PC-3 (cell line): Measurements from ENCODE around the gene RINL. TPM values are rescaled to one million over a fixed set of nuclear protein-coding genes. Genes with fewer than 3 reads are reported as not detected.

ENCODE experiments used
- ATAC-seq: fragments of 200-7000 bp; cut with Tn5 transposase; 2 replicates; pipeline ENCODE4 v1.9.1; 2020; ENCODE audit warnings: mild to moderate bottlenecking, moderate library complexity
- BruUV-seq: library from RNA; stranded (reverse); fragments of 400-500 nt; replicated peaks from 2 replicates; lab custom pipeline; 2021; lab: Mats Ljungman, UMichigan
- CTCF ChIA-PET: fragments of 300-600 bp; sonication (Branson Sonifier 250); formaldehyde crosslinking; loops from one replicate; lab custom pipeline; 2022; ENCODE audit warnings: antibody characterized with exemption; lab: Charles Lee
- POLR2A ChIA-PET: fragments of 300-600 bp; sonication (Branson Sonifier 250); formaldehyde crosslinking; loops from one replicate; lab custom pipeline; 2022; ENCODE audit warnings: antibody characterized with exemption; ENCODE audit not compliant: unreplicated experiment; lab: Charles Lee
- DNase-seq: peaks from one replicate; pipeline ENCODE4 v3.0.0-alpha.2; 2015
- H2AFZ ChIP-seq: fragments of 300-600 bp; sonication (generic); 2 replicates; pipeline ENCODE4 v1.6.0; 2016; ENCODE audit warnings: antibody characterized with exemption, low read length
- H3F3A ChIP-seq: fragments of 300-600 bp; sonication (generic); one replicate; pipeline ENCODE4 v1.6.0; 2017; ENCODE audit warnings: antibody characterized with exemption, low read length, control low read depth, mild to moderate bottlenecking; ENCODE audit not compliant: unreplicated experiment
- H3K27ac ChIP-seq: fragments of 300-600 bp; sonication (generic); 2 replicates; pipeline ENCODE4 v1.5.1; 2016; ENCODE audit warnings: mild to moderate bottlenecking, low read length
- H3K27me3 ChIP-seq: fragments of 300-600 bp; sonication (generic); 2 replicates; pipeline ENCODE4 v1.6.1; 2016; ENCODE audit warnings: low read length, mixed read lengths
- H3K36me3 ChIP-seq: fragments of 300-600 bp; sonication (generic); 2 replicates; pipeline ENCODE4 v1.6.1; 2016; ENCODE audit warnings: low read depth, mixed run types, low read length, mixed read lengths
- H3K4me1 ChIP-seq: fragments of 300-600 bp; sonication (generic); 2 replicates; pipeline ENCODE4 v1.5.1; 2016; ENCODE audit warnings: low read length; ENCODE audit not compliant: insufficient read depth
- H3K4me2 ChIP-seq: fragments of 300-600 bp; sonication (generic); 2 replicates; pipeline ENCODE4 v1.6.0; 2016; ENCODE audit warnings: low read length
- H3K4me3 ChIP-seq: fragments of 300-600 bp; sonication (generic); 2 replicates; pipeline ENCODE4 v1.5.1; 2016; ENCODE audit warnings: mild to moderate bottlenecking, low read length, mixed read lengths
- H3K79me2 ChIP-seq: fragments of 300-600 bp; sonication (generic); 2 replicates; pipeline ENCODE4 v1.6.1; 2017; ENCODE audit warnings: low read length, mixed read lengths
- H3K9ac ChIP-seq: fragments of 300-600 bp; sonication (generic); 2 replicates; pipeline ENCODE4 v1.6.0; 2016; ENCODE audit warnings: mild to moderate bottlenecking, low read length
- H3K9me2 ChIP-seq: fragments of 300-600 bp; sonication (generic); replicated peaks from 2 replicates; pipeline ENCODE4 v1.6.1; 2016; ENCODE audit warnings: mixed run types, low read length, mixed read lengths
- H3K9me3 ChIP-seq: fragments of 300-600 bp; sonication (generic); 2 replicates; pipeline ENCODE4 v1.6.1; 2016; ENCODE audit warnings: low read length, mixed read lengths
- H4K20me1 ChIP-seq: fragments of 300-600 bp; sonication (generic); 2 replicates; pipeline ENCODE4 v1.6.1; 2016; ENCODE audit warnings: low read length, mixed read lengths
- CTCF ChIP-seq: fragments of 300-600 bp; sonication (generic); conservative IDR thresholded peaks from 2 replicates; pipeline ENCODE4 v1.5.1; 2017; ENCODE audit warnings: antibody characterized with exemption, low read depth, mild to moderate bottlenecking, low read length
- EZH2 ChIP-seq: fragments of 300-600 bp; sonication (generic); IDR thresholded peaks from one replicate; pipeline ENCODE4 v1.6.1; 2017; ENCODE audit warnings: antibody characterized with exemption, mild to moderate bottlenecking, low read length; ENCODE audit not compliant: unreplicated experiment
- EZH2phosphoT487 ChIP-seq: fragments of 300-600 bp; sonication (generic); IDR thresholded peaks from 2 replicates; pipeline ENCODE4 v1.6.1; 2018; ENCODE audit warnings: mild to moderate bottlenecking, antibody characterized with exemption, low read length, borderline replicate concordance
- intact Hi-C: fragments of 100-400 bp; cut with micrococcal nuclease; formaldehyde crosslinking; loops from 2 replicates; pipeline ENCODE4 v1.9.0; 2023
- total RNA-seq: library from RNA; depleted of rRNA; stranded (reverse); fragments of >200 nt; gene quantifications from 2 replicates; pipeline ENCODE4 v1.2.3, GENCODE V29; 2014; rRNA removed

The RINL gene
- total RNA-seq, 1 experiment from 2014 or later, result 3.2 TPM

GRCh38 chr19:38819231-38819920 is 58.7 kb downstream of the RINL start:
- Histone ChIP-seq H2AFZ (no peak overlapping the region), H3K4me1 (no peaks in the 10 kb centered on the region; the same call in 1 of the 2 replicates), H3K9ac (no peak overlapping the region), H3K27ac (no peak overlapping the region), H3K9me2 (no peaks in the 10 kb centered on the region), H4K20me1 (no peaks in the 10 kb centered on the region), H3K27me3 (no peaks in the 10 kb centered on the region), H3K4me3 (no peak overlapping the region), H3K36me3 (no peaks in the 10 kb centered on the region), H3K4me2 (no peak overlapping the region), H3K79me2 (no peaks in the 10 kb centered on the region), H3K9me3 (no peaks in the 10 kb centered on the region), H3F3A (no peaks in the 10 kb centered on the region)
- TF ChIP-seq EZH2phosphoT487 (no peak), EZH2 (no peak), CTCF (no peak)
- BruUV-seq, result no TSS peak
- POLR2A ChIA-PET, result no interaction called here
- intact Hi-C loops, result no loop called here
- DNase-seq, result no peak
- no peak for ATAC-seq
- CTCF ChIA-PET, result no interaction called here

Other genes with a start within 250 kb of the RINL start
- 382 and 397 TPM in 2 replicates for gene ACTN4, start 230.6 kb downstream of the RINL start, total RNA-seq
- 3.8 and 5.5 TPM in 2 replicates for gene CAPN12, start 133.8 kb downstream of the RINL start, total RNA-seq
- gene LGALS7, start 104.8 kb downstream of the RINL start, total RNA-seq, result not detected in 2 replicates
- gene LGALS7B, start 89.1 kb downstream of the RINL start, total RNA-seq, result not detected in 2 replicates
- gene LGALS4, start 65.3 kb downstream of the RINL start, total RNA-seq, result 0.51 TPM in 1 of 2 replicates, not detected in the other
- 41.8 and 78.9 TPM in 2 replicates for gene ECH1, start 46.5 kb downstream of the RINL start, total RNA-seq
- 315 and 331 TPM in 2 replicates for gene HNRNPL, start 28.3 kb downstream of the RINL start, total RNA-seq
- 37.9 and 55.2 TPM in 2 replicates for gene SIRT2, start 21.3 kb upstream of the RINL start, total RNA-seq
- gene NFKBIB, start 21.7 kb upstream of the RINL start, total RNA-seq, result 43.7 and 44.9 TPM in 2 replicates
- 0.26 TPM in 1 of 2 replicates, not detected in the other for gene CCER2, start 33.9 kb upstream of the RINL start, total RNA-seq
- 26.7 and 28.3 TPM in 2 replicates for gene SARS2, start 52.5 kb upstream of the RINL start, total RNA-seq
- 143 and 156 TPM in 2 replicates for gene MRPS12, start 52.7 kb upstream of the RINL start, total RNA-seq
- gene FBXO17, start 97.5 kb upstream of the RINL start, total RNA-seq, result not detected in 2 replicates
- gene FBXO27, start 154.3 kb upstream of the RINL start, total RNA-seq, result 7.1 and 16.5 TPM in 2 replicates
- 3.4 and 5.0 TPM in 2 replicates for gene ACP7, start 206.1 kb upstream of the RINL start, total RNA-seq
- 13.5 and 16.2 TPM in 2 replicates for gene PAK4, start 247.5 kb upstream of the RINL start, total RNA-seq